ENCODE results near the gene AMBP.

DNA sequence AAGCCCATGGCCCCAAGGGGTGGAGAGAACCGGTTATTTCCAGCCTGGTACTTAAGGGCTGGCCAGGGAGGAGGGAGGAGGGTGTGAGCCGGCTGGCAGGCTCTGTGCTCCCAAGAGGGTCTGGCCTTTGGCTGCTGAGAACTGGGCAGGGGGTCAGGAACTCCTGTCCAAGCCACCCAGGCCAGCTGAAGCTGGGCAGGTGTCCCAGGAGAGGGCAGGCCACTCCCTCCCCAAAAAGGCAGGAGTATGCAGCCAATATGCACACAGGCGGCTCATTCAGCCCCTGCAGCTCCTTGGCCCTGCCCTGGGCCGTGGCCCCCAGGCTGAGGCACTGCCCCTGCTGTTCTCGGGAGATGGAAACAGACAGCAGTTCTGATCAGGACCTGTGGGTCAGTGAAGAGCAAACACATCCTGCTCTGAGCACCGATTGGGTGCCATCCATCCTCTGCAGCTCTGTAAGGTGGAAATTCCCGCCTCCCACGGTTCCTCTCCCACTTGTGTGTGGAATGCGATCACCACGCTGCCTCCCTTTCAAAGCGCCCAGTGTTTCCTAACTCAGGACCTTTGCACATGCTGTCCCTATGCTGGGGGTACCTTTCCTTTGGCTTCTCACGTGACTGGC is 38.1 kb upstream of the AMBP start:
- TF ChIP-seq, protein P1, sequence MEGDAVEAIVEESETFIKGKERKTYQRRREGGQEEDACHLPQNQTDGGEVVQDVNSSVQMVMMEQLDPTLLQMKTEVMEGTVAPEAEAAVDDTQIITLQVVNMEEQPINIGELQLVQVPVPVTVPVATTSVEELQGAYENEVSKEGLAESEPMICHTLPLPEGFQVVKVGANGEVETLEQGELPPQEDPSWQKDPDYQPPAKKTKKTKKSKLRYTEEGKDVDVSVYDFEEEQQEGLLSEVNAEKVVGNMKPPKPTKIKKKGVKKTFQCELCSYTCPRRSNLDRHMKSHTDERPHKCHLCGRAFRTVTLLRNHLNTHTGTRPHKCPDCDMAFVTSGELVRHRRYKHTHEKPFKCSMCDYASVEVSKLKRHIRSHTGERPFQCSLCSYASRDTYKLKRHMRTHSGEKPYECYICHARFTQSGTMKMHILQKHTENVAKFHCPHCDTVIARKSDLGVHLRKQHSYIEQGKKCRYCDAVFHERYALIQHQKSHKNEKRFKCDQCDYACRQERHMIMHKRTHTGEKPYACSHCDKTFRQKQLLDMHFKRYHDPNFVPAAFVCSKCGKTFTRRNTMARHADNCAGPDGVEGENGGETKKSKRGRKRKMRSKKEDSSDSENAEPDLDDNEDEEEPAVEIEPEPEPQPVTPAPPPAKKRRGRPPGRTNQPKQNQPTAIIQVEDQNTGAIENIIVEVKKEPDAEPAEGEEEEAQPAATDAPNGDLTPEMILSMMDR (conservative IDR thresholded peaks at IDR 0.05; ENCODE audit: low read length), result no peak
- TF ChIP-seq EZH2phosphoT487 (IDR thresholded peaks at IDR 0.05; ENCODE audit: borderline replicate concordance), result no peak
